HG03575 (cell line): ENCODE data around the gene CAMK2N1.

ENCODE experiments used
- ATAC-seq: cut with Tn5 transposase; IDR thresholded peaks from one replicate; pipeline ENCODE4 v1.9.1; 2021; ENCODE audit not compliant: unreplicated experiment, insufficient number of reproducible peaks, low FRiP score; ENCODE audit errors: extremely low read depth

CAMK2N1 gene

DNA sequence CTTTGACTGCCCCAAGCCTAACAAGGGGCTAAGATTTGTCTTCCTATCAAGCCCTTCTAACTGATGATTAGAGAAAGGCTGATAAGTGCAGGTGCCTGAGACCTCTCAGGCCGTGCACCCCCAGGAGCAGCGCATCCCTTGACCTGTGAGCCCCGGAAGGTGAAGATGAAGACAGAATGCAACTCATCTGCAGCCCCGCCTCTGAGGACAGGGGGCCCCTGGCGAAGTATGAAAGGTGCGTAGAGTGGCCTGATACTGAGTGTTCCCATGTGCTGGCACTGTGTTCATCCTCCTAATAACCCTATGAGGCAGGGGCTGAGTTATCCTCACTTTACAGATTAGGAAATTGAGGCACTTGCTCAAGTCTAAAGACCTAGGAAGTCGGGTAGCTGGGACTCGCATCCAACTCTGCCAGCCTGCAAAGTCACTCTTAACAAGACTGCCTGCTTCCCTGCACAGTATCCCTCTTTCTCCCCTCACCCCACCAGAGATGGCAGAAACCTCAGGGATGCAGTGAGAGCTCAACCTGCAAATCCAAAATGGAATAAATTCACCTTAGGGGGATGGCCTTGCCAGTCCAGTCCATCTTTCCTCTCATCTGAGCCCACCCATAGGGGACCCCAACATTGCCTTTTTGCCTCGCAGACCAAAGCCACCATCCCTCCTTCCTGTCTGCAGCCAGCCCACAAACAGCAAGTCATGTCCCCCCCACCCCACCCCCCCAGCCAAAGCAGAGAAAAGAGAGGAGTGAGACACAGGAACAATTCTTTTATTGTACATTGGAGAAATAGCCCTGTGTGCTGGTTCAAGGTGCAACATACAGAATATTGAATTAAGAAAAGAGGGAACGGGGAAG is 4.1 kb downstream of the CAMK2N1 start:
- ATAC-seq = no peak

DNA sequence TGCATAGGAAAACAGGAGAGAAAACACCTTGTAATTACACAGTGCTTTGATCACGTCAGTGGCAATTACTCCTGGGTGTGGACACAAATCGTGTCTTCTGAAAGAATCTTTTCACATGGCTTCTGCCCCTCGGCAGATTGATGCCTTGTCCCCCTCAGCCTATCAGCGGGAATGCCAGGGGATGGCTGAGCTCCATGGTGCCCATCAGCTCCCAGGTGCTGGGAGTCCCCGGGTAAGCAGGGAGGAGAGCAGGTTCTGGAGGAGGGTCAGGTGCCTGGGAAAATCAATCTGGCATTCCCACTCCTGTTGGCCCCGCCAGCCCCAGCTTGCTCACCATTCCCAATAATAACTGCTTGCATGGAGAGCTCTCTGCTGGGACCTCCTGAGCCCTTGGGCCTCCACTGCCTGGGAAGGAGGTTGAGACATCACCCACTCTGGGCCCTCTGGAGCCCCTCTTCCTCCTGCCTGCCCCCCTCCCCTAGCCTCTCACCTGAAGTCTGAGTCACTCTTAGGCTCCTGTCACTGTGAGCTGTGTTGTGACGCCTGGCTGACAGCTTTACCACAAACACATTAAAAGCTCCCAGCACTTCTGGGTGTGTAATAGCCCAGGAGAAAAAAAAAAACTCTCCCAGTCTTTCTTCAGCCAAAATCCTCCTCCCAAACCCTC is 4.9 kb downstream of the CAMK2N1 start:
- no peak for ATAC-seq

DNA sequence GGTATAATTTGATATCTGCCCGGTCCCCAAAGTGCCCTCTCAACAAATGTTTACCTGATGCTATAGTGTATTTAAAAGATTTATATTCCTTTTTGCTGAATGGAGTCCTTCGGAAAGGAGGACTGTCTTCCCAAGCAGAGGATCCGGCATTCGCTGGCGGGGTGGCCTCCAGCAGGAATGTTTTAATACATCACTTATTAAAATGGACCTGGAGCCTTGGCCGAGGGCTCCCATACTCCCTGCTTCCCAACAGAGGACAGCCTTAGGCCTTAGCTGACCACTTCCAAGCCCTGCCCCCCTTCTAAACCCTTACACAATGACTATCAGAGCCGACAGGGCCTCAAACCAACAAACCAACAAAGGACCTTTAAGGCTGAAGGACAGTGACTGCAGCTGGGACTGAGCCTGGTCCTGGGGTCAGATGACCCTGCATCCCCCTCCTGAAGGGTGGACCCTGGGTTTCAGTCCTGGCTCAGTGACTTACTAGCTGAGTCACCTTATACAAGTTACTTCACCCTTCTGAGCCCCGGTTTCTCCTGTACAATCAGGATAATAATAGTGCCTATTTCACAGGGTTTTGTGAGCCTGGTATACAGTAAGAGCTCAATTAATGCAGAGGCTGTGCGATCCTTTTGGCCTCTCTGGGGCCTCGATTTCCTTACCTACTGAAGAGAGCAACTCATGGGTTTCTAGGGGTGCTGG is 5.6 kb downstream of the CAMK2N1 start:
- no peak for ATAC-seq

DNA sequence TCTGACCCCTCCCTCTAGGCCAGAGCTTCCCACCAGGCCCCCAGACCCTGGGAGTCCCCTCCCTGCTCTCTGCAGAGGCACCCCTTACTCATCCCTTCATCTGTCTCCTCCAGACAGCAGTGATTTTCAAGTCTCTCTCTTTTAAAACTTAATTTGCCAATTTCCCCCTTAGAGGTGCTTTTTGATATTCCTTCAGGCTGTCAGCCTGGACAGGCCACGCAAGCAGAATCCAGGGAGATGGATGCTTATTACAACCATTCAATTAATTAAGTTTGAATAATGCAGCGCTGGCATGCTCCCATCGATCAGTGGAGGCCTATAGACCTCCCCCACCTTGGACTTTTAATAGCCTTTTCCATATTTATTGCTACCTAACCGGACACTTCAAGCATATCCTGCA is 6.2 kb downstream of the CAMK2N1 start:
- ATAC-seq = no peak

DNA sequence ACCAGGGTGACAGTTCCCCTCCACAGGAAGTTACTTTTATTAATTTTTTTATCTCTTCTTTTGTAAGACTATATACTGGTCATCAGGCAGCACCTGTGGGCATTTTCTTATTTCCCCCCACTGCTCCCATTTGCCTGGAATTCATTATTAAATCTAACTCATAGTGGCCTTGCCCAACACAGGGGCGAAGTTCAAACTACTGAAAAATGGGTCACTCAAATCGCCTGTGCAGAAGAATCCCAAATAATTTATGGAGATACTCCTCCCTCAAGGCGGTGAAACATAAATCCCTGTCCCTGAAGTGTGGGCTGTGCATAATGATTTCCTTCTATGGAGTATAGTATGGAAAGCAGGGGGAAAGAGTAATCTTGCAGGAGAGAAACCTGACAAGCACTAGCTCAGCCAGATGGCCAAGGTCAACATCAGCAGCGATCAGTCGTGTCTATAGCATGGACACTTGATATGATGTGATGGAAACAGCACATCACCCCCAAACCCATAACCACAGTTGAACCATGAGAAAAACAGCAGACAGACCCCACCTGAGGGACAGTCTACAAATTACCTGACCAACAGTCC is 7.9 kb downstream of the CAMK2N1 start:
- no peak for ATAC-seq

DNA sequence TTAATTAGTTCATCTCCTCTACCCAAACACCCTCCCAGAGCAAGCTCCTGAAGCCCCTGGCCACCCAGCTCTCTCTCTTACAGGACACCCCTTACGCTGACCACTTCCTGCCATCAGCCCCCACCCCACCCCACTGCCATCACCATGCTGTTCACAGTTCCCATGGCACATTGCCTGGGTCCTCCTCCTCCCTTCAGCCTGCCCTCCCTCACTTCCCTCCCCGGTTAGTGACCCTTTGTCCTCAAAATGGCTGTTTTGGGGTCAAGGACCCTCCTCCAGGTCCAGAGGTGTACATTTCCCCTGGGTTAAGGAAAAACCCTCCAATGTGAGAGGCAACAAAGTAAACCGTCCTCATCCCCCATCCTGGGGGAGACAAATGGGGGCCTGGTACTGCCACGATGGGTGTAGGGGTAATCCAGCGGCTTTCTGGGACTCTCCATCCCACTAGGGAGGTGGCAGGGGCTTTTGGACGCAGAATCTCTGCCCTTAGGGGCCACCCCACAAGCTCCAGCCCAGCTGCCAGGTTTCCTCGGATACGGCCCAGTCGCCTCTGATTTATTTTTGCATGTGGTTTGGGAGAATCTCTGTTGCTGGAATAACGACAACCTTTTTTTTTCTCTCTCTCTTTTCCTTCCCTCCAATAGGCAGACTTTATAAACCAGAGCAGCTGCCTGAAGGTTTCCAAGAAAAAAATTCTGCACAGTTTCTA is 8.5 kb downstream of the CAMK2N1 start:
- no peak for ATAC-seq

DNA sequence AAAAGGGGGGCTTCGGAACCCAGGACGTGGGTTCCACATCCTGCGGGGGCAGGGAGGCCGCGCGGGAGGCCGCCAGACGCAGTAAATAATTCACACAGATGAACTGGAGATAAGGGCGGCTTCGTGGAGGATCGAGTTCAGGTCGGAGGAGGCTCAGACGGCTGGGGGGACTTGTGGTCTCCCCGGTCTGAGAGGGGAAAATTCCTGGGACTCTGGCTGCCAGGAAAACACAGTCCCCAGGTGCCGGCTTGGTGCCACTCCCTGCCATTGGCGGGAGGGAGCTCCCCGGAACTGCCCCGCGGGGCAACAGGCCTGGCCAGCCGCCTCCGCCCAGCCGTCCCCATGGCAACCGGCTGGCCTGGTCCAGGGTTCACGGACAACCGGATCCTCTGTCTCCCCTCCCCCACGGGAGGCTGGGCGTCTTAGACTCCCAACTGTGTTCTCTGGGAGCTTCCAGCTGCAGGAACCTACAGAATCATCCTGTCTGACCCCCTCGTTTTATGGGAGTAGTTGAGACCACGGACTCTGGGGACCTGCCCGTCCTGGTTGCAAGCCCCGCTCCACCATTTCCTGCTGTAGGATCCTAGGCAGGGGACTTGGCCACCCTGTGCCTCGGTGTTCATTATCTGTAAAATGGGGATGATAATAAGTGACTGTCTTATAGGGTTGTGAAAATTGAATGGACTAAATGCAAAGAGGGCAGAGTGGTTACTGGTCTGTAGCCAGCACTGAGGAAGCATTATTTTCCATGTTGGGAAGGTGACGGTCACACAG is 9.6 kb downstream of the CAMK2N1 start:
- no peak for ATAC-seq

DNA sequence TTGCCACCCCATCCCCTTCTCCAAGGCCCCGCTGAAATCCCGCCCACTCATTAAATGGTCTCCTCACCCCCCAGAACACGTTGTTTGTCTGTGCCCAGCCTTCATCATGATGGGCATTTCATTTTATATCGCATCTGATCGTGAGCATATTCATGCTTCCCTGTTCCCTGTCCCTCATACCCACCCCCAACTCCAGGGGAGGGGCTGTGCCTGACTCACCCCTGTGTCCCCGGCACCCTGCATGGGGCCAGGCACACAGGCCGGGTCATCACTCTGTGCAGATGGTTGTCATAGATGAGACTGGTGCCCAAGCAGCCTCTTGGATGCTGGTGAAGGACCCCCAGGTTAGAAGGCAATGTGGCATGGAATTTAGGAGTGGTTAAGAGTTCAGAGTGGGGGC is 11.0 kb downstream of the CAMK2N1 start:
- no peak for ATAC-seq

DNA sequence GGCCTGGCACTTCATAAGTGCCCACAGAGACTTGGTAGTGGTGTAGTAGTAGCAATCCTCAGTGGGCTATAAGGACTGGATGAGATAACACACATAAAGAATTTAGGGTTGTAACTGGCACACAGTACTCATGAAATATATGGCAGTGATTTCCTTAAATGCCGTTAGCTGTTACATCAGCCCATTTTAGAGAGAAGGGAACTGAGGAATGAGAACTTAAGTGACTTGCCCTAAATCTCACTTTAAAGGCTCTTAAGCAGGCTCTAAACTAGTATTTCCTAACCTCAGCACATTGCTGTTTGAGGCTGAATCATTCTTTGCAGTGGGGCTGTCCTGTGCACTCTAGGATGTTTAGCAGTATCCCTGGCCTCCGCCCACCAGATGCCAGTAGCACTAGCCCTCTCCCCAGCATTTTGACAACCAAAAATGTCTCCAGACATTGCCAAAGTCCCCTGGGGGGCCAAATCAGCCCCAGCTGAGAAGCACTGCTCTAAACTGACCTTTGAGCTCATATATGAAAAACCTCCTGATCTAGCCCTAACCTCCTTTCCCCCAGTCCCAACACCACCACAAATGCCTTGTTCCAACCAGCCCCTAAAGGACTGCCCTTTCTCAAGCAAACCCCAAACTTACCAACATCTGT is 11.6 kb downstream of the CAMK2N1 start:
- ATAC-seq = no peak

DNA sequence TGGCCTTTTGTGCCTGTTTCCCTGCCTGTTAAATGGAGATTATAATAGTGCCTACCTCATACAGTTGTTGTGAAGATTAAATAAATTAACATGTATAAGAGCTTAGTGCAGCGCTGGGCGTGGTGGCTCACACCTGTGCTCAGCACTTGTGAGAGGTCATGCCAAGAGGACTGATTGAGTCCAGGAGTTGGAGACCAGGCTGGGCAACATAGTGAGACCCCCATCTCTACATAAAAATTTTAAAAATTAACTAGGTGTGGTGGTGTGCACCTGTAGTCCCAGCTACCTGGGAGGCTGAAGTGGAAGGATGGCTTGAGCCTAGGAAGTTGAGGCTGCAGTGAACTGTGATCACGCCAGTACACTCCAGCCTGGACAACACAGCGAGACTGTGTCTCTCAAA is 12.1 kb downstream of the CAMK2N1 start:
- no peak for ATAC-seq

DNA sequence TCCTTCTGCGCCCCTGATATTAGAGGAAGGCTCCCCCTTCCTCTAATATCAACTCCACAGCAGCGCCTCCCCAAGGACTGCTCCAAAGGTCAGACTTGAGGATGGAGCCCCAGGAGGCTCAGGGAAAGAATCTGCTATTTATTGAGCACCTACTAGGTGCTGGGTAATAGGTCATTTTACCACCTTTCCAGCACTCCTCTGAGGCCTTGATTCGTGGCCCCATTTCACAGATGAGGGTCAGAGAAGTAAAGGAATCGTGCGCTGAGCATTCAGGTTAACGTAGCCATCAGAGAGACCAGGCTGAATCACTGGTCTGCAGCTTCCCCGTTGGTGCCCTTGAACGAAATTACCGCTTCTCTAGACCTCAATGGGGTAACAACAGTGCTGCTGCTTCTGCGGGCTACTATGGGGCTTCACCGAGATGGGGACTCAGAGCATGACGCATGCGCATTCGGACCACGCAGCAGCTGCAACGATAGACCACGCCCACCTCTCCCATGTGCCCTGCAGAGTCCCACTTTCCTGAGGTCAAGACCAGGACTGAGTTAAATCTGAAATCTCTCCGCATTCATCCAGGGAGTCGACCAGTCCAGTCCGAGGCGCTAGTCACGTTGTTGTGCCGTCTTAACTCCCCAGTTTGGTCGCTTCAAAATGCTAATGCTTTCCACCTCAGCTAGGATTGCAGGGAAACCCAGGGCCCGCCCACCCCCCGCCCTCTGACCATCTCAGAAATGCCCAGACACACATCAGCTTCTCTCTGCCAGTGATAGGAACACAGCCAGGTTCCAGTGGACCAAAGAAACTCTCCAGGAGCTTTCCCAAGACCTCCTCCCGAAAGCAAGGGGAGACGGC is 12.9 kb downstream of the CAMK2N1 start:
- ATAC-seq = no peak

DNA sequence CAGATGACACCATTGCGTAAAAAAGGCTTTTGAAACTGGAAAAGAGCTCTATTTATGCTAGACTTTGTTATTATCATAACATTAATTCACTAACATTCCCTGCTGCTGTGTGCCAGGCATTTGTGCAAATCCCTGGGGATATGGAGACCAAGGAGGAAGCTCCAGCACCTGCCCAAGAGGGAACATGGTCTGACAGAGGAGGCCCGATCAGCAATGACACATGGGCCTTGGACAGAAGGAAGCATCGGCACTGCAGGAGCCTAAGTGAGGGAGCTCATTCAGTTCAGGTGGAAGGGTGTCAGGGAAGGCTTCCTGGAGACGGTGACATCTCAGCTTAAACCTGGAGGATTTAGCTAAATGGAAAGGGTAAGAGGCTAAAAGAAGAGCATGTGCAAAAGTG is 13.9 kb downstream of the CAMK2N1 start:
- no peak for ATAC-seq

DNA sequence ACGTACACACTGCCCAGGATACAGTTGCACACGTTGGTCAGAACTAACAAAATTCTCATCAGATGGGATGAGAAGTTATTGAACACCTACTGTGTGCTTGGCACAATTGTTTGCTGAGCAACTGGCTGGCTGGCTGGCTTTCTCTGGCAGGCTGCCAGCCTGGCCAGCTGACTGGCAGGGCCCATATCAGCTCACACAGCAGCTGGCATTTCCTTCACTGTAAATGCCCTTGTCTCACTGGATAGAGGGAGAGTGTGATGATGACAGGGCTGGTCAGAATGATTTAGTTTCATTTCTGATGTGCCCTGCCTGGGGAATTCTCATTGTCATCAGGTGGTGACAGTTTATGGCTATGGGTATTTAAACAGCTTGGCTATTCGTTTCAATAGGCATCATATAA is 15.8 kb downstream of the CAMK2N1 start:
- ATAC-seq = no peak

DNA sequence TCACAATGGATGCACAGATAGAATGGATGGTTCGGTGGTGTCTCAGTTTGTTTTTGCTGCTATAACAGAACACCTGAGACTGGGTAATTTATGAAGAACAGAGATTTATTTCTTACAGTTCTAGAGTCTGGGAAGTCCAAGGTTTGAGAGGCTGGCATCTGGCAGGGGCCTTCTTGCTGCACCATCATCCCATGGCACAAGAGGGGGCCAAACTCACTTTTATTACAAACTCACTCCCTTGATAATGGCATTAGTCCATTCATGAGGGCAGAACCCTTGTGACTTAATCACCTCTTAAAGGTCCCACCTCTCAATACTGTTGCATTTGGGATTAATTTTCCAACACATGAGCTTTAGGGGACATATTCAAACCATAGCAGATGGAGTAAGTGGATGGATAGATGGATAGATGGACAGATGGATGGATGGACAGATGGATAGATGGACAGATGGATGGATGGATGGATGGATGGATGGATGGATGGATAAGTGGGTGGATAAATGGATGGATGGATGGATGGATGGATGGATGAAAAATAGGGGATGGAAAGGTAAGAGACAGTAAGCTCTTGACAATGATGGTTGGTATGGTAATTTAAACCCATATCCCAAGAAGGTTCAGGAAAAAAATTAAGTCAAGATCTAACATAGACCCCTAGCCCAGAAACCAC is 16.5 kb downstream of the CAMK2N1 start:
- no peak for ATAC-seq

DNA sequence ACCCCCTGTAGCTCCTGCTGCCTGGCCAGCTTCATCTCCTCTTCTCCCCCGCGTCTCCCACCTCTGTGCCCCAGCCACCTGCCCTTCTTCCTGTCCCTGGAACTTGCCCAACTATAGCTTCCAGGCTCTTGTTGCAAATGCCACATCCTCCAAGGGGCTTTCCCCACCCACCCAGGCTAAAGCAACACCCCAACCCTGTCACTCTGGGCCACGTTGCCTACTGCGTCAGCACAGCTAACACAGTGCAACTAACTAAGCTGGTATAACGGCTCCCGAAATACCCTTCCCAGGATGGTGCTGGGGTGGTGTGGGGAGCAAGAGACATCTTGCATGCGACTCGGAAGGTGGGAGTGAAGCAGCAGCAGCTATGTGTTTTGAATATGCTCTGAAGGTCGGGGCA is 19.7 kb downstream of the CAMK2N1 start:
- no peak for ATAC-seq

DNA sequence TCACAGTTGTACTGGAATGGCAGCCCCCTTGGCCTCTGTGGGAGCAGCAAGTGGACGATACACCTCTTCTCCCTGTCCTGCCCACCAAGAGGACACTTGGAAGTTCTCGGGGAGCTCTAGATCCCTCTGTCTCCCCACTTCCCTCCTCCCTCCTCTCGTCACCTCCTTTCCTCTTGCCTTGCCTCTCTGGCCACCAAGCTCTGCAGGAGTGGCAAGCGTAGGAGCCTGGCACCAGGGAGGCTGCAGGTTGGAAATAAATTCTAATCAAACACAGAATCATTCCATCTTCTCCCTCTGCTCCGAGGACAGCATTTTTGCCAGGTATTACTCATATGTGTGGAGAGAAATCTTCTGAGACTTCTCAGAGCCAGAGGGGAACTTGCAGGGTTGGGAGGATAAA is 20.8 kb downstream of the CAMK2N1 start:
- ATAC-seq = no peak

DNA sequence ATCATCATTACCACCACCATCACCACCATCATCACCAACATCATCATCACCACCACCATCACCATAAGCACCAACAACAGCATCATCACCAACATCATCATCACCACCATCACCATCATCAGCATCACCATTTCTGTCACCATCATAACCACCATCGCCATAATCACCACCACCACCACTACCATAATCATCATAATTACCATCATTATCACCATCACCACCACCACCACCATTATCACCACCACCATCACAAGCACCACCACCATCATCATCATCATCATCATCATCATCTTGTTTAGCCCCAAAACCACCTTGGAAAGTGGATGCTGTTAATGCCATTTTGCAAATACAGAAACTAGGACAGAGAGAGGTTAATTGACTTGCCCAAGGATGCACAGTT is 22.5 kb downstream of the CAMK2N1 start:
- no peak for ATAC-seq
